Panc1 (cell line): ENCODE results near the gene SEMA6A.

Source experiments
- POLR2AphosphoS5 ChIP-seq: IDR thresholded peaks from 2 replicates; pipeline ENCODE4 v1.6.1; 2012; ENCODE audit warnings: mild to moderate bottlenecking, low read depth, low read length, moderate library complexity
- TCF7L2 ChIP-seq: IDR thresholded peaks from 2 replicates; pipeline ENCODE4 v1.6.1; 2011; ENCODE audit warnings: mild to moderate bottlenecking, low read depth, low read length, inconsistent platforms
- TF ChIP-seq, protein P1 (sequence below): fragments of 450-650 bp; IDR thresholded peaks from 2 replicates; pipeline ENCODE4 v1.5.1; 2017; ENCODE audit warnings: mild to moderate bottlenecking
- TF ChIP-seq, protein P2 (sequence below), 2 experiments: IDR thresholded peaks; 2 replicates each; pipeline ENCODE4 v1.6.1; 2011 to 2012; ENCODE audit warnings: low read depth in 2 of 2, control low read depth in 1 of 2, low read length in 1 of 2, mild to moderate bottlenecking in 1 of 2, moderate library complexity in 1 of 2; ENCODE audit not compliant: insufficient read depth in 1 of 2

DNA sequence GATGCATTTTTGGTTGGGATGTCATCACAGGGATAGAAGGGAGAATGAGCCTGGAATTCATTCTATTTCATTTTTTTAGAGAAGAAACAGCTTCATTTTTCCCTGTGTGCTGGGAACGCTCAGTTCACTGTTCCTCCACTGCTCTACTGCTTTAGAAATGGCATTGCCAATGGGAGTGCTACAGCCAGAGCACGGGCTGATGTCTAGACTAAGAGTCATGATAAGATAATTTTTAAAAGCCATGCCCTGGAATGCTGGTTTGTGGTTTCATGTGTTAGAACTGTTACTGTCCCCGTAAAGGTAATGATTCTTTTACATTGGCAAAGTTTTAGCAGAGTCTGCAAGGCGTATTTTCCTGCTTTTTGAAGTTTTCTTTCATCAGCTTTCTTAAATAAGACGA, 119.6 kb downstream of the SEMA6A start:
- TF ChIP-seq, protein P1, sequence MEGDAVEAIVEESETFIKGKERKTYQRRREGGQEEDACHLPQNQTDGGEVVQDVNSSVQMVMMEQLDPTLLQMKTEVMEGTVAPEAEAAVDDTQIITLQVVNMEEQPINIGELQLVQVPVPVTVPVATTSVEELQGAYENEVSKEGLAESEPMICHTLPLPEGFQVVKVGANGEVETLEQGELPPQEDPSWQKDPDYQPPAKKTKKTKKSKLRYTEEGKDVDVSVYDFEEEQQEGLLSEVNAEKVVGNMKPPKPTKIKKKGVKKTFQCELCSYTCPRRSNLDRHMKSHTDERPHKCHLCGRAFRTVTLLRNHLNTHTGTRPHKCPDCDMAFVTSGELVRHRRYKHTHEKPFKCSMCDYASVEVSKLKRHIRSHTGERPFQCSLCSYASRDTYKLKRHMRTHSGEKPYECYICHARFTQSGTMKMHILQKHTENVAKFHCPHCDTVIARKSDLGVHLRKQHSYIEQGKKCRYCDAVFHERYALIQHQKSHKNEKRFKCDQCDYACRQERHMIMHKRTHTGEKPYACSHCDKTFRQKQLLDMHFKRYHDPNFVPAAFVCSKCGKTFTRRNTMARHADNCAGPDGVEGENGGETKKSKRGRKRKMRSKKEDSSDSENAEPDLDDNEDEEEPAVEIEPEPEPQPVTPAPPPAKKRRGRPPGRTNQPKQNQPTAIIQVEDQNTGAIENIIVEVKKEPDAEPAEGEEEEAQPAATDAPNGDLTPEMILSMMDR = no peak
- TF ChIP-seq POLR2AphosphoS5 (no peak), TCF7L2 (no peak)
- TF ChIP-seq, protein P2, sequence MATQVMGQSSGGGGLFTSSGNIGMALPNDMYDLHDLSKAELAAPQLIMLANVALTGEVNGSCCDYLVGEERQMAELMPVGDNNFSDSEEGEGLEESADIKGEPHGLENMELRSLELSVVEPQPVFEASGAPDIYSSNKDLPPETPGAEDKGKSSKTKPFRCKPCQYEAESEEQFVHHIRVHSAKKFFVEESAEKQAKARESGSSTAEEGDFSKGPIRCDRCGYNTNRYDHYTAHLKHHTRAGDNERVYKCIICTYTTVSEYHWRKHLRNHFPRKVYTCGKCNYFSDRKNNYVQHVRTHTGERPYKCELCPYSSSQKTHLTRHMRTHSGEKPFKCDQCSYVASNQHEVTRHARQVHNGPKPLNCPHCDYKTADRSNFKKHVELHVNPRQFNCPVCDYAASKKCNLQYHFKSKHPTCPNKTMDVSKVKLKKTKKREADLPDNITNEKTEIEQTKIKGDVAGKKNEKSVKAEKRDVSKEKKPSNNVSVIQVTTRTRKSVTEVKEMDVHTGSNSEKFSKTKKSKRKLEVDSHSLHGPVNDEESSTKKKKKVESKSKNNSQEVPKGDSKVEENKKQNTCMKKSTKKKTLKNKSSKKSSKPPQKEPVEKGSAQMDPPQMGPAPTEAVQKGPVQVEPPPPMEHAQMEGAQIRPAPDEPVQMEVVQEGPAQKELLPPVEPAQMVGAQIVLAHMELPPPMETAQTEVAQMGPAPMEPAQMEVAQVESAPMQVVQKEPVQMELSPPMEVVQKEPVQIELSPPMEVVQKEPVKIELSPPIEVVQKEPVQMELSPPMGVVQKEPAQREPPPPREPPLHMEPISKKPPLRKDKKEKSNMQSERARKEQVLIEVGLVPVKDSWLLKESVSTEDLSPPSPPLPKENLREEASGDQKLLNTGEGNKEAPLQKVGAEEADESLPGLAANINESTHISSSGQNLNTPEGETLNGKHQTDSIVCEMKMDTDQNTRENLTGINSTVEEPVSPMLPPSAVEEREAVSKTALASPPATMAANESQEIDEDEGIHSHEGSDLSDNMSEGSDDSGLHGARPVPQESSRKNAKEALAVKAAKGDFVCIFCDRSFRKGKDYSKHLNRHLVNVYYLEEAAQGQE (IDR thresholded peaks at IDR 0.05; ENCODE audit: insufficient read depth in 1 of 2, low read depth in 2 of 2, low read length in 1 of 2) = no peak
